Measurements from ENCODE around the gene ARL6IP5.

DNA sequence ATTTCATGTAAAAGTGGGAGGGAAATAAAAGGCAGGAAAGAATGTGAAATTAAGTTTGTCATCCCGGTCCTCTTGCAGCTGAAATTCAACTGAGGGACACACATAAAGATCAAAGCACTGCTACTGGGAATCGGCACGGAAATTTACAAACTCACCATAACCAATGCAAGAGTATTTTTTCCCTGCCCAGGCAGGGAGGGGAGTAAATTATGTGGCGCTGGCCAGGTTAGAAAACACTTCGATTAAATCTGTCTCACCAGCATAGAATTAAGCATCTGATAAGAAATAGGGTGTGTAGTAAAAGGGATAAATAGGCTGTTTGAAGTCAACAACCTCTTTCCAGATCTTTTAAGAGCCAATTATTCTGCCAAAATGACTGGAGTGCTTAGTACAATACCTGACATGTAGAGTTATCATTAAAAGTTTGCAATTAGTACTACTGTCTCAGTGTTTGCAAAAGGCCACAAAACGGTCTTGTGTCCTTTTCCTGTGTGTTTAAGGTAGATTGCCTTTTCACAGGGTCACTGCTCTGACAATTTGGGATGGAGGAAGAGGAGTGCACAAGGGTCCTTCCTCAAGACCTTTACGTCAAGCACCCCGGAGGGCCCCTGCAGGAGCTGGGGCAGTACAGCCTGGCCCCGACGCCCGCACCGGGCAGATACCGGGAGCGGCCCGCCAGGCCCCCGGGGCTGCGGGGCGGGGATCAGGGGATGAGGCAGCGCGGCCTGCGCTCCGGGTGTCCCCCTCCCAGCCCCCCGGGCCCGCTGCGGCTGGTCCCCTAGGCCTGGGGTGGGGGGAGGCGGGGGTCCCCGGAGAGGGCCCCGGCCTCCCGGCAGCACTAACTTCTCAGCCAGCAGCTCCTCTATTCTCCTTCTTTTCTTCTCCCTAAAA is 5.2 kb upstream of the ARL6IP5 start:
- no peak for TF ChIP-seq SP1 (IDR thresholded peaks at IDR 0.05)
- TF ChIP-seq NFRKB (IDR thresholded peaks at IDR 0.05): no peak
- TF ChIP-seq FOXA1 (IDR thresholded peaks at IDR 0.05): no peak
- TF ChIP-seq FOXM1 (IDR thresholded peaks at IDR 0.05; ENCODE audit: borderline replicate concordance): no peak
- TF ChIP-seq BHLHE40 (IDR thresholded peaks at IDR 0.05; ENCODE audit: borderline replicate concordance): no peak
- TF ChIP-seq TARDBP (IDR thresholded peaks at IDR 0.05): no peak
- TF ChIP-seq ELF4 (IDR thresholded peaks at IDR 0.05): no peak
- no peak for TF ChIP-seq FOXK2 (IDR thresholded peaks at IDR 0.05)
